Stimulated activated CD8-positive, alpha-beta memory T cell treated with anti-CD3 and anti-CD28 coated beads, Interleukin-12 subunit alpha, Interleukin-12 subunit beta, amount 100 ng/mL, for 1 hour (primary cell): ENCODE measurements around the gene TMEM190.

Source experiments
- DNase-seq: peaks from one replicate; pipeline ENCODE4 v3.0.0-alpha.2; 2020; ENCODE audit warnings: low read depth

The TMEM190 gene

DNA sequence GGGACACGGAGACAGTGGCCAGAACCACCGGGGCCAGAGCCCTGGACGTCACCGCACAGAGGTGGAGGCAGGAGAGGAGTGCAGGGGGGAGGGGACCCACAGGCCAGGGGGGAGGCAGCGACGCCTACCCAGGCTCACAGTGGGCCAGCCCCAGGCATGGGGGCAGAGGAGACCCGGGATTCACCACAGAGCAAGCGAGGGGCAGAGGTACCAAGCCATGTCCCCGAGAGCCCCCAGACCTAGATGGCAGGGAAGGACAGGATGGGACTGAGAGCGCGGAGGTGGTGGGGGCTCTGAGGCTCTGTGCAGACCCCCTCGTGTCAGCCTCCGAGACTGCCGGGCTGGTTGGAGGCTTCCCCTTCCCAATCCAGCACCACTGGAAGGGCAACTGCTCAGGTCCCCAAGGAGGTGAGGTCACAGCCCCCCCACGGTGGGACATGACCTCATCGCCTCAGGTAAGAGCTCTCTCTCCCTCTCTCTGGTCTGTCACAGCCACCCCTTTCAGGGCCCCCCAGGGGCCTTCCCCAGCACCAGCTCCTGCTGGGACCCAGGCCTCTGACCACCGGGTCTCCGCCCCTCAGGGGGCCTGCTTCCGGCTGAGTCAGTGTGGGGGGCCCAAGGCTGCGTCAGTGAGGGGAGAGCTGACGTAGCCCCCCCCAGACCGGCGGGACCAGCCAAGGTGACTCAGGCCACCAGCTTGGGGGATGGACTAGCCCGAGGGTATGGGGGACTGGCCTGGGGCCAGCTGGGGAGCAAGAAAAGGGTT lies 4.1 kb upstream of the TMEM190 start:
- no peak for DNase-seq

DNA sequence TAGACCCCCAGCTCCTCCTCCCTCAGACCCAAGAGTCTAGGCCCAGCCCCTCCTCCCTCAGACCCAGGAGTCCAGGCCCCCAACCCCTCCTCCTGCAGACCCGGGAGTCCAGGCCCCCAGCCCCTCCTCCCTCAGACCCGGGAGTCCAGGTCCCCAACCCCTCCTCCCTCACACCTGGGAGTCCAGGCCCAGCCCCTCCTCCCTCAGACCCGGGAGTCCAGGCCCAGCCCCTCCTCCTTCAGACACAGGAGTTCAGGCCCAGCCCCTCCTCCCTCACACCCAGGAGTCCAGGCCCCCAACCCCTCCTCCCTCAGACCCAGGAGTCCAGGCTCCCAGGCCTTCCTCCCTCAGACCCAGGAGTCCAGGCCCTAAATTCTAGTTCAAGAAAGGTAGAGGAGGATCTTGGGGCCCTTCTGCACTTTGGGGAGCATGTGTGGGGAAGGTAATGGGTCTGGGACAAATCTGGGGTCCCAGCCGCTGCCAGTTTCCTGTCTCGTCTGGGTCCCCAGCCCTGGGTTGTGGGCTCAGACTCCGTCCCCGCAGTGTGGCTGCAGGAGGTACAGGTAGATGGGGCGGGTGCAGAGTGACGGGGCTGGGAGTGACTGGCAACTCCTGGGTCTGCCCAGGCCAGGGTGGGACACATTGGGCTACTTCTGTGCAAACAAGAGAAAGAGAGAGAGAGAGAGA lies 3.2 kb upstream of the TMEM190 start:
- no peak for DNase-seq

- DNase-seq, result no peak
These were observed 2.5 kb upstream of the TMEM190 start for GRCh38 chr19:55373993-55374757.

DNA sequence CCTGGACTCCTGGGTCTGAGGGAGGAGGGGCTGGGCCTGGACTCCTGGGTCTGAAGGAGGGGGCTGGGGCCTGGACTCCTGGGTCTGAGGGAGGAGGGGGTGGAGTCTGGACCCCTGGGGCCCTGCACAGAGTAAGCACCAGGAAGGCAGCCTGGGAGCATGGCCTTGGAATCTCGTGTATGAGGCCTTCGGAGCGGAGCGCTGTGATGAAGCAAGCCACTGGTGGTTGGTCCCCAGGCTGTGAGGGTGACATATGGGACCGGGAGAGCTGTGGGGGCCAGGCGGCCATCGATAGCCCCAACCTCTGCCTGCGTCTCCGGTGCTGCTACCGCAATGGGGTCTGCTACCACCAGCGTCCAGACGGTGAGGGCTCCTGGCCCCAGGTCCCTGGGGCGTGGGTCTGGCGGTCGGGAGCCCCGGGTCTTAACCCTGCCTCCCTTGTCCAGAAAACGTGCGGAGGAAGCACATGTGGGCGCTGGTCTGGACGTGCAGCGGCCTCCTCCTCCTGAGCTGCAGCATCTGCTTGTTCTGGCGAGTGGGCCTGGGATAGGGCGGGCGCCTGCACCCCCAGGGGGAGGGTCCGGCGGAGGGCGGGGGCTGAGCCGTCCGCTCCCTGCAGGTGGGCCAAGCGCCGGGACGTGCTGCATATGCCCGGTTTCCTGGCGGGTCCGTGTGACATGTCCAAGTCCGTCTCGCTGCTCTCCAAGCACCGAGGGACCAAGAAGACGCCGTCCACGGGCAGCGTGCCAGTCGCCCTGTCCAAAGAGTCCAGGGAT lies 918 bp downstream of the TMEM190 start:
- no peak for DNase-seq

DNA sequence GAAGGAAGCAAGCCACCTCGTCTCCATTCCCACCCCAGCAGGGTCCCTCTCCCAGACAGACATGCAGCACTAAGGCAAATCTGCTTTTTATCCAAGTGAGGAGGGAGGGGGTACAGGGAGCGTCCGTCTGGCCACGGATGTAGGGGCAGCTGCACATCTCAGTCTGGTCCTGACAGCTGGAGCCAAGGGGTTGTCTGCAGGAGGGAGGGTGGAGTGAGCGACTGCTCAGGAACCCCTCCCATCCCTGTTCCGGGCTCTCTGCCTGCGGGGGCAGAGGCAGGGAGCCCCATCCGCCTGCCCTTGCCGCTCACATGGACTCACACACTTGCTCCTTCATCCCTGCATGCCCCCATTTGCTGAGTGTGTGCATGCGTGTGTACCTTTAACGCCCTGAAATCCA lies 2.5 kb downstream of the TMEM190 start:
- no peak for DNase-seq

DNA sequence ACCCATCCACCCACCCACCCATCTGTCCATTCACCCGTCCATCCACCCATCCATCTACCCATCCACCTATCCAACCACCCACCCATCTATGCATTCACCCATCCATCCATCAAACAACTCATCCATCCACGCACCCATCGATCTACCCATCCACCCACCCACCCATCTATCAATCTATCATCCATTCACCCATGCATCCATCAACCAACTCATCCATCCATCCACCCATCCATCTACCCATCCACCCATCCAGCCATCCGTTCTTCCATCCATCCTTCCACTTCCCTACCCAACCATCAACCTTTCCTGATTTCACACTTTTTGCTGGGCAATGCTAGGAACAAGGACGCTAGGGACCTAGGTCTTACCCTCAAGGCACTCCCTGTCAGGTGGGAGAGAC lies 5.4 kb downstream of the TMEM190 start:
- DNase-seq, result no peak

DNA sequence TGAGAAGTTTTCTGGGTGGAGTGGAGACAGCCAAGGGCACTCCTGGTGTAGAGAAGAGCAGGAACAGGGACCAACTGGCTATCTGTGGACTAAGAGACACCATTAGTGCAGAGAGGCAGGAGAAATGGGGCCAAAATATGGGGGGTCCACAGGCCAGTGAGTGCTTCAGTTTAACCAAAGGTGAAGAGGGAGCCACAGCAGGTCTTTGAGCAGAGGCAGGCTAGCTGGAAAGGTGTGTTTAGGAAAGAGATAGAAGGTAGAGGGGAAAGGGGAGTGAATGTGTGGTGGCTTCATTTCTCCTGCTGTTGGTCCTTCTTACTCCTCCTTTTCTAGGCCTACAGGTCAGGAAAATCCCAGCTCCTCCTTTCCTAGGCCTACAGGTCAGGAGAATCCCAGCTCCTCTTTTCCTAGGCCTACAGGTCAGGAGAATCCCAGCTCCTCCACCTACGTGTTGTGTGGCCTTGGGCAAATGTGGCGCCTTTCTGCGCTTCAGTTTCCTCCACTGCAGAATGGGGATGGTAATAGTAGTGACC lies 6.0 kb downstream of the TMEM190 start:
- DNase-seq, result no peak

- DNase-seq, result no peak
These were observed 6.9 kb downstream of the TMEM190 start for GRCh38 chr19:55383279-55384130.

- DNase-seq, result no peak
These were observed 7.7 kb downstream of the TMEM190 start, which contains the start of gene TMEM238 for GRCh38 chr19:55384131-55384919. Gene TMEM238, minus strand, starts transcription at chr19:55384292. Its CDS starts 33 bp downstream, at chr19:55384259.

- peak; percentile 84 for DNase-seq
These were observed 8.5 kb downstream of the TMEM190 start for GRCh38 chr19:55384920-55385723.

DNA sequence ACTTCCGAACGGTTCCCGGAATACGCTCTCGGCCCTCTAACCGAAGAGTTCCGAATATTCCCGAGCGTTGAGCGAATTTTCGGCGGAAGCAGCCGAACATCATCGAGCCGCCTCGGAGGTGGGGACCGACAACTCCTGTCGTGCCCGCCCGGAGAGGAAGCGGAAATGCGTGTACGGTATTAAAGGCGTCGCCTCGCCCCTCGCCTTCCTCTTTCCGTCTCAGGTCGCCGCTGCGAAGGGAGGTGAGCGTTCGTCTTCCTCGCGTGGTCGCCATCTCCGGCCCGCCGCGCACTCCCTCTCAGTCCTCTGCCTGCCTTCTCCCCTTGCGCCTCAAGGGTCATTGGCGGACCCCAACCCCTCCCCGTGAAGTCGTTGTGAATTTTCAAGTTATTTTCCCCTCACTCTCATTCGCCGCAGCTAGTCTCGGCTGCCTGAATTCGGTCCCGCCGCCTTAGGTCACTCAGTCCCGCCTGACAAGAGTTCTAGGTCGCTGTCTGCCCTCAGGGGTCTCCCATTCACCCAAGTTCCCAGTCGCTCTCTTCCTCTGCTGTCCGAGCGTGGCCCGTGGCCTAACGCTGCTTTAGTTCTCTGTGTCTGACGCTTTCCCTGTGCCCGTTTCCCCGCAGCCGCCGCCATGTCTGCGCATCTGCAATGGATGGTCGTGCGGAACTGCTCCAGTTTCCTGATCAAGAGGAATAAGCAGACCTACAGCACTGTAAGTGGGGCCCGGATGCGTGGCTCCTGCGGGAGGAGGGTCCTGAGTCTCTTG lies 9.3 kb downstream of the TMEM190 start, which contains the start of gene RPL28:
TSS of gene RPL28 (plus strand) at position 209 of the 769 bp plus-strand sequence. CDS start at position 635, 426 bp downstream.
- DNase-seq, result peak; percentile 98

DNA sequence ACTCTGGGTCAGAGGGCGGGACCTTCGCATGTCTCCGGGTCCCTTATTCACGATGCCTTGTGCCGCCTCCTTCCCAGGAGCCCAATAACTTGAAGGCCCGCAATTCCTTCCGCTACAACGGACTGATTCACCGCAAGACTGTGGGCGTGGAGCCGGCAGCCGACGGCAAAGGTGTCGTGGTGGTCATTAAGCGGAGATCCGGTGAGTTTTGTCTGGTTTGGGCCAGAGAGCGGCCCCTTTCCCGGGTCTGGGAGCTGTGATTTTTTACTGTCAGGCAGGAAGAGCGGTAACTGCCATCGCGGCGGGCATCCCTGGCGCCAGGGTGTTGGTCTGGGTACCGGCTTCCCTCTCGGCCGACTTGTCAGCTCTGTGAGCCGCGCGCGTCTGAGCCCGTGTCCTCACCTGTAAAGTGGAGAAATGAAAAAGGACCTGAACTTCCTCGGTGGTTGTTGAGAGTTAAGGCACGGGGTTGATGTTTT lies 9.9 kb downstream of the TMEM190 start:
- DNase-seq, result no peak

- DNase-seq, result no peak
These were observed 11.3 kb downstream of the TMEM190 start for GRCh38 chr19:55387736-55388497.

DNA sequence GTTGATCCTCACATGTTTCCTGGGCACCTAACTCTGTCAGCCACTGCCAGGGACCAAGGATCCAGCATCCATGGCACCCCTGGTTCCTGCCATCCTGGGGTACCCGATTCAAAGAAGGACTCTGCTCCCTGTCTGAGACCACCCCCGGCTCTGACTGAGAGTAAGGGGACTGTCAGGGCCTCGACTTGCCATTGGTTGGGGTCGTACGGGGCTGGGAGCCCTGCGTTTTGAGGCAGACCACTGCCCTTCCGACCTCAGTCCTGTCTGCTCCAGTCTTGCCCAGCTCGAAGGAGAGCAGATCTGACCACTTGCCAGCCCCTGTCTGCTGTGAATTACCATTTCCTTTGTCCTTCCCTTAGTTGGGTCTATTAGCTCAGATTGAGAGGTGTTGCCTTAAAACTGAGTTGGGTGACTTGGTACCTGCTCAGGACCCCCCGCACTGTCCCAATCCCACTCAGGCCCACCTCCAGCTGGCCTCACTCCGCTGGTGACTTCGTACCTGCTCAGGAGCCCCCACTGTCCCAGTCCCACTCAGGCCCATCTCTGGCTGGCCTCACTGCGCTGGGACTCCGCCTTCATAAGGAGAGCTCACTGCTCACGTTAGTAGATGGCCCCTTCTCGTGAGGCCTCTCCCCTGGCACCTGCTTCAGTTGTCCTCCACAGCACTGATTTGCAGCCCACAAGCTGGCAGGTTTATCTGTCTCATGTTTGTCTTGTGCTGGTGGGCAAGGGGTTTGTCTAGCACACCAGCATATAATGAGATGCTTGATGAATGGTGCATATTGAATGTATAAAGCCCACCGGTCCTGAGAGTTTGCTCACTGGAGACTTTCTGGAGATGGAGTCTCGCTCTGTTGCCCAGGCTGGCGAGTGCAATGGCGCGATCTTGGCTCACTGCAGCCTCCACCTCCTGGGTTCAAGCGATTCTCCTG lies 13.0 kb downstream of the TMEM190 start:
- DNase-seq, result no peak

DNA sequence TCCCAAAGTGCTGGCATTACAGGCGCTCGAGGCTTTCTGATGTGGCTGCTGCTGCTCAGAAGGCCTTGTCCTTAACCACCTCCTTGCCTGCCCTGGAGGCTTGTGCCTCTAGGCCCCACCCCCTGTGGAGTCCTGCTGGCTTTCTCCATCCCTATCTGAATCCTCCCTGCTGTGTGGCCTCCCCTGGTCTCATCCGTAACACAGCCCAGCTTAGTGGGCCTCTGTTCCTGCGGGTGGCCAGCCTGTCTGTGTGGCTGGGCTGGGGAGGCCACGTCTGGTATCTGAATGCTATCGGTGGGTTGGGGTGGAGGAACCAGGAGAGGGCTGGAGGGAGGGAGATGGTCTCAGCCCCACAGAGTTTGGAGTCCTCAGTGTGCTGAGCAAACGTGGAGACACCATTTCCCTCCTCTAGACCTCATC lies 13.8 kb downstream of the TMEM190 start:
- no peak for DNase-seq

- no peak for DNase-seq
These were observed 14.6 kb downstream of the TMEM190 start for GRCh38 chr19:55391191-55391670.
